Body of pancreas (tissue), 4 donors: ENCODE measurements around the gene SIM2.

ENCODE experiments used
- POLR2A ChIP-seq, 3 donors: fragments of 450-650 bp; IDR thresholded peaks; one replicate each; pipeline ENCODE4 v1.6.1; 2016; ENCODE audit warnings: antibody characterized with exemption in 3 of 3, mild to moderate bottlenecking in 2 of 3
- TF ChIP-seq, protein P1 (sequence below), 7 experiments: fragments of 450-650 bp in 4 of 7; fragments of 200-600 bp in 3 of 7; sonication (generic) in 3 of 7; IDR thresholded peaks; one replicate each; pipeline ENCODE4 v1.5.1; 2016 to 2019; ENCODE audit warnings: antibody characterized with exemption in 7 of 7

DNA sequence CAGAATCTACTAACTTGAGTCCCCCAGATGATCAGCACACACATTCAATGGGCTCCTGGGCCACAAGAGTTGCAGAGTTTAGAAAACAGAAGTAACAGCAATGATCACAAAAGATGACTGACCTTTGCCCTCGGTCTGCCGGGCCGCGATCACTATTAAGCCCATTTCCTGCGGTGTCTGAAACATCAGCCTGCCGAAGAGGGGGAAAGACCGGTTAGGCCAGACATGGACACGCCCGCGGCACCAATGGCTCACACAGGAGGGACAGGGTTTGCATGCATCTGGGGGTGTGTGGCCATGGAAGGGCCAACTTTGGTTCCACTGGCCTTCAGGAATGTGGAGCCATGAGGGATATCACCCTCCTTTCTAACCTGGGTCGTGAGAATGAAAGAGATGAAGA lies 68.2 kb downstream of the SIM2 start:
- TF ChIP-seq, protein P1, sequence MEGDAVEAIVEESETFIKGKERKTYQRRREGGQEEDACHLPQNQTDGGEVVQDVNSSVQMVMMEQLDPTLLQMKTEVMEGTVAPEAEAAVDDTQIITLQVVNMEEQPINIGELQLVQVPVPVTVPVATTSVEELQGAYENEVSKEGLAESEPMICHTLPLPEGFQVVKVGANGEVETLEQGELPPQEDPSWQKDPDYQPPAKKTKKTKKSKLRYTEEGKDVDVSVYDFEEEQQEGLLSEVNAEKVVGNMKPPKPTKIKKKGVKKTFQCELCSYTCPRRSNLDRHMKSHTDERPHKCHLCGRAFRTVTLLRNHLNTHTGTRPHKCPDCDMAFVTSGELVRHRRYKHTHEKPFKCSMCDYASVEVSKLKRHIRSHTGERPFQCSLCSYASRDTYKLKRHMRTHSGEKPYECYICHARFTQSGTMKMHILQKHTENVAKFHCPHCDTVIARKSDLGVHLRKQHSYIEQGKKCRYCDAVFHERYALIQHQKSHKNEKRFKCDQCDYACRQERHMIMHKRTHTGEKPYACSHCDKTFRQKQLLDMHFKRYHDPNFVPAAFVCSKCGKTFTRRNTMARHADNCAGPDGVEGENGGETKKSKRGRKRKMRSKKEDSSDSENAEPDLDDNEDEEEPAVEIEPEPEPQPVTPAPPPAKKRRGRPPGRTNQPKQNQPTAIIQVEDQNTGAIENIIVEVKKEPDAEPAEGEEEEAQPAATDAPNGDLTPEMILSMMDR (IDR thresholded peaks at IDR 0.05): no peak
- TF ChIP-seq POLR2A (IDR thresholded peaks at IDR 0.05): no peak
